NOMO-1 treated with dmso at 0.1 percent for 144 hours (cell line): Measurements from ENCODE around the gene GGACT.
A peak's percentile ranks its signal among the peaks of the same experiment; 100 is the strongest.
"Not testable (repeated sequence)": the region's sequence is repeated elsewhere in the genome, so short reads cannot be mapped to it uniquely, and the experiment has no call there.

Experiments
- DNase-seq: peaks from one replicate; lab custom pipeline; 2025; ENCODE audit not compliant: unreplicated experiment; lab: John Stamatoyannopoulos, UW

GGACT gene

DNA sequence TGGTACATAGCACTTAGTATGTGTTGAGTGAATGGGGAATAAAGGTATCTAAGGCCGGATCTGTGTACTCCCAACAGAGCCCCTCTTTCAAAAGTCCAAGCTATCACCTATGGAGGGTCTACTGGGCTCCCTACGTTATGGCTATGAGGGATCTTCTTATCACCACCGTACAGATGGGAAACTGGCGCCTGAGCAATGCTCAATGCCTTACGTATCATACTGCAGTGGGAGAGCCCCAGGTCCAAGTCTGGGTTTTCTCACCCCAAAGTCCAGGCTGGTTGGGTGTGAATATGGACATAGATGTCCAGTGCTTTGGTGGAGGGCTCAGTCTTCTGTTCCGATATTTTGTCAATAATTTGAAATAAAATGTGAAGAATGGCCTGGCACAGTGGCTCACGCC is 13.1 kb upstream of the GGACT start:
- no peak for DNase-seq

GRCh38 chr13:100600915-100601314 is 12.3 kb upstream of the GGACT start:
- DNase-seq: no peak

DNA sequence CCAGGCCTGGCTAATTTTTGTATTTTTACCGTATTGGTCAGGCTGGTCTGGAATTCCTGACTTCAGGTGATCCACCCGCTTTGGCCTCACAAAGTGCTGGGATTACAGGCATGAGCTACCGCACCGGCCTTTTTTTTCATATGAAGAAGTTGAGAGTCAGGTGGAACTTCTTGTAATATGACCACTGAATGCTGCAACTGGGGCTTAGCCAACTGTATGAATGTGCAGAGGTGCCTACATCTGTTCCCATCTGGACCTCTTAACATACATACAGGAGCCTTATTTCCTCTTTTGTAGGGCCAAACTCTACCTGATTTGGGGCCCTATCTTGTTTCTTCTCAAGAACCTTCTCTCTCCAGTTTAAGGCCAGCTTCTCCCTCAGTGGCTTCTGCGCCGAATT is 11.9 kb upstream of the GGACT start:
- DNase-seq: no peak

GRCh38 chr13:100597253-100597652 is 8.7 kb upstream of the GGACT start:
- no peak for DNase-seq

- DNase-seq: no peak
Measured at GRCh38 chr13:100596516-100596915, 7.9 kb upstream of the GGACT start.

DNA sequence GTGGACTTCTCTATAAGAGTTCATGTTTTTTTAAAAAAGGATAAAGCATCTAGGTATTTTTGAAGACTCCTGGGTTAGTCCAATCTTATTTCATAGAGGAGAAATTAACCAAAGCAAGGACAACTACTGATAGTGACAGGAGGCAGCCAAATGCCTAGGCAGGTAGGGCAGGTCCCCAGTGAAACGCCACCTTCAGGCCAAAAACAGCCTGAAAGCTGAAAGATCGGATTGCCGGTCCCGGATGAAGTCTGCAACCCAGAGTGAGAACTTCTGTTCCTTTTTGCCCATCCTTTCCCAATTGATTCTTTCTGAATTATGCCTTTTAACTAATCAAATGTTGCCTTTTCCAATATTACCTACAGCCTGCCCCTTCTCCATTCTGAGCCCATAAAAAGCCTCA is 6.1 kb upstream of the GGACT start:
- DNase-seq: no peak

GRCh38 chr13:100594255-100594654 is 5.7 kb upstream of the GGACT start:
- DNase-seq: no peak

DNA sequence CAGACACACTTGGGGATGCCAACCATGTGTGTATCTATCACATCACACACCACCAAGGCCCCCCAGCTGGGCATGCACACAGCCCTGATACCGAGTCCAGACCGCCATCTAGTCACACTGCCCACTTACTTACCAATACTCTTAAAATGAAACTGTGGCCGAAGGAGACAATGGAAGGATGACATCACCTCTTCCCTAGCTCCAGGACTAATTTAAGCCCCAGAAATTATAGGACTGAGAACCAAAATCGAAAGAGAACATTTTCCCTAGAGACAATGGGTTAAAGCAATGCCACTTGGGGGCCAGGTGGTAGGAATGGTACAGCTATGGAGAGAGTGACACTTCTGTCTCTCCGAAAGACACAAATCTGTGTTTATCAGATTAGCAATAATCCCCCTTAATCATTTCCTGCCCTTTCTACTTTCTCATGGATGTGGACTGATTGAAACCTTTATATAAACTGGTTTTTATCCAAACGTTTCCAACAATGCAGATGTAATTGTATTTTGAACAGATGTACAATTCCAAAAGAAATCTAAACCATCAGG is 663 bp upstream of the GGACT start:
- no peak for DNase-seq

DNA sequence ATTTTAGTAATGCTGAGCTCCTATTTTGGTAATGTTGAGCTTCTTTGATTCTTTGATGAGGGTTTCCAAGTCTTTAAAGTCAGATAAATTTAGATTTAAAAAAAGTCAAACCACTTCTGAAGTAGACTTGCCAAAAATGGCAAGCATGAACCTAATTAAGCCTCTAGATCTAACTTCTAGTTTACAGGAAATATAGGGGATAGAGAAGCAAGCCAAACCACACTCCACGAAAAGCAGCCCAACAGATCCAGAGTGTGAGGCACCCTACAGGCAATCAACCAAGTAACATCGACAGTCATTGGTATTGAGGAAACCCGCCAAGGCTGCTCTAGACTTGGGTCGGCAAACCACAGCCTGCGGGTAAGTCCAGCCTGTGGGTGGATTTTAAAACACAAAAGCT is 3.7 kb downstream of the GGACT start:
- DNase-seq: no peak

- no peak for DNase-seq
Measured at GRCh38 chr13:100581504-100581903, 7.1 kb downstream of the GGACT start.

GRCh38 chr13:100581030-100581429 is 7.6 kb downstream of the GGACT start:
- DNase-seq: no peak

GRCh38 chr13:100580045-100580444 is 8.5 kb downstream of the GGACT start:
- DNase-seq: no peak

- DNase-seq: not testable (repeated sequence)
Measured at GRCh38 chr13:100577239-100577638, 11.3 kb downstream of the GGACT start.

- peak; percentile 22 for DNase-seq
Measured at GRCh38 chr13:100573121-100573520, 15.5 kb downstream of the GGACT start.

DNA sequence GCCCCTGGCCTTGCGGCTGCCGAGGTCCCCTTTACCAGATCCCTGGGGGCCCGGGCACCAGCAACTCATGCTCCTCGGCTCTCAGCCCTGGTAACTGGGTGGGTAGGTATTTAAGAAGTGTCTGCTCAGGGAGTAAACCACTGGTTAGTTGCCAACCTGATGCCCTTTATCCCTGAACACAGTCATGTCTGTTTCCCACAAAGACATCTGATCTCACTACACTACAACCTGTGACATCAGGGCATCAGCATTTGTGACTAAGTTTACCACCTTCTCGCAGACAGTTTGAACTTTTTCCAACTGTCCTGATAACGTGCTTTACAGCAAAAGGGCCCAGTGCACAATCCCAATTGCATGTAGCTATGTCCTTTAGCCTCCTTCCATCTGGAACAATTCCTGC is 22.0 kb downstream of the GGACT start:
- DNase-seq: no peak

DNA sequence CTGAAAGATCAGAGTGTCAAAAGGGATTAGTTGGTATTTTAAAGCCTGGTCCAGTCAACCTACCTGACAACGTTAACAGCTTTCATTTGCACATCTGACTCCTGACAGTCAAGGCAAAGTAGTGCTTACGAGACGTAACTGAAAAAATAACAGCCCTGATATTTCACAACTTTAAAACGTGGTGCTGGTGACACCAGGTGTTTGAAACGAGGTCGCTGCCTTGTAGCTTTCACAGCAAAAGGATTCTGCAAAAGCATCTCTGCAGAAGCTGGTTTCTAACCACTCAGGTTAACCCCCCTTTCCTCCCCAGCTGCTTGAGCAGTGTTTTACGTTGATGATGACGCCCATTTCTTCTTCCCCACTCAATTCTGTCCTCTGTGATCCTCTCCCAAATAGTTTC is 23.3 kb downstream of the GGACT start:
- DNase-seq: no peak

- no peak for DNase-seq
Measured at GRCh38 chr13:100564444-100565223, 24.0 kb downstream of the GGACT start.

- no peak for DNase-seq
Measured at GRCh38 chr13:100563779-100564178, 24.8 kb downstream of the GGACT start.

DNA sequence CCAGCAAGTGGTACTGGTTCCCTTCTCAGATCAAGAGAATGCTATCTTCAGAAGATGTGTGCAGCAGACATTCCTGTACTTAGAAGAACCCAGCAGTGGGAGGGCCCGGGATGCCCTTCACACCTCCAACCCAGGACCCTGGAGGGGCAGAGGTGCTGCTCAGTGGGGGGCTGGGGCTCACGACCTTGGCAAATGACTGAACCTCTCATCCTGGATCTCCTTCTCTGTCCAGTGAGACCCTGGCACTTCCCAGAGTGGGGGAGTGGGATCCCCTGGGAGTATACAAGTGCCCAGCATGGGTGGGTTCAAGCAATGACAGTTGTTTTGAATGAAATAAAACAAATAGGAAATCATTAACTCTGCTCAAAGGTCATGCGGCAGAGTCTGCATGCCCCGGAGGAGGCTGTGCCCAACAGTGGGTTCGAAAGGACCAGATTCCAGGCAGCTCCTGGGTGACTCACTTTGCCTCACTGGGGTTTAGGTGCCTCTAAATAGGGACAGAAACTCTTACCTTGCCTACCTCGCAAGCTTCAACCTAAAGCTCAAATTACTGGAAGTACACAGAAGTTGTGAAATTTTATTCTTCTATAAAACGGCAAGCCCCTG is 26.9 kb downstream of the GGACT start:
- DNase-seq: no peak

- no peak for DNase-seq
Measured at GRCh38 chr13:100561158-100561499, 27.5 kb downstream of the GGACT start.

DNA sequence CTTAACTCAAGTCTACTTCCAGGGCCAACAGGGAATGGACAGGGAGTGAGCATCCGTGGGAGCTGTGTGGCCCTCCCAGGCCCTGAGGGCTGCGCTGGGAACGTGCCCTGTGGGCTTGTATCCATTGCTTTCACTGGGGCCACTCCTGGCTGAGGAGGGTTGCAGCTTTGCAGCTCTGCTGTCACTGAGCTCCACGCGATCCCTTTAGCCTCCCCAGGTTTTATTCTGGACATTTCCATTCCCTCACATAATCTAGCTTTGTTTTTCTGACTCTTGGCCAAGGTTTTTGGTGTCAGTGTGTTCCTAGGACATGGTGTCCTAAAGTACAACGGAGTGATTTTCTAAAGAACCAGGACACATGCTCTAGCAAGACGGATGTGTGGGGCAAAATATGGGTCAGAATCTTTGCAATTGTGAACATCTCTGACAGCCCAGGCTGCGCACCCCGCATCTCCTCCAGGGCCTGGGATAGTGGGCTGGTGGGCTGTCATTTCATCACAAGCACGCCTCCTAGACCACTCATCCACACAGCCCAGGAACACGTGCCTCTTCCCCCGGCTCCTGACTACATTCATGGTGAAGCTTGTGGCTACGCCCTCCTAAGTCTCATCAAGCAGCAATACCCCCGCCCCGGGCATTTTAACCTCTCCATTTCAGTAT is 28.0 kb downstream of the GGACT start:
- DNase-seq: no peak

DNA sequence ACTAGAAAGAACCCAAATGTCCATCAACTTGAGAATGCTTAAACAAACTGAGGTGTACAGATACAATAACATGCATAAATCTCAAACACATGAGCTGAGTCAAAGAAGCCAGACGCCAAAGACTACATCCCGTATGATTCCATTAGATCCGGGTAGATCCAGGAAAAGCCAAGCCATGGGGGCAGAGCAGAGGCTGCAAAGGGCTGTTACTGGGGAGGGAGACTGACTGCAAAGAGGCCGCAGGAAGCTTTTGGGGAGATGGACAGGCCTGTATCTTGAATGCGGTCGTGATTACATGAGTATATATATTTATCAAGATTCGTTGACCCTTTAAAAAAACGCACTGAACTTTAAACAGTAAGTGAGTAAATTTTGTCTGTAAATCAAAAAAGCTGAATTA is 28.7 kb downstream of the GGACT start:
- no peak for DNase-seq
